ENCODE data around the gene MMP24. TPM values are rescaled to one million over a fixed set of nuclear protein-coding genes. Genes with fewer than 3 reads are reported as not detected.
A peak's percentile ranks its signal among the peaks of the same experiment; 100 is the strongest.

Gene MMP24
- total RNA-seq, 1 experiment from 2014 or later: 23.0 TPM

- H3K18ac ChIP-seq (ENCODE audit: insufficient read length, low read depth, low read length): no peak overlapping the region
- Mint-ChIP-seq H3K36me3 (ENCODE audit: insufficient read depth in 1 of 3, low read depth in 3 of 3) (peaks cover 4 to 25% (median 24%) of the 10 kb centered on the region in 3 experiments), H3K27me3 (ENCODE audit: low read depth) (peaks cover 7% of the 10 kb centered on the region), H3K4me1 (peaks cover 18 to 20% of the 10 kb centered on the region in 2 experiments), H3K4me3 (peak overlapping the region; percentile 88 to 96), H3K27ac (peak overlapping the region in 1 of 3 experiments; percentile 10; a peak in 1 of 7 replicates), H3K9me3 (no peaks in the 10 kb centered on the region)
- H3T11ph ChIP-seq (ENCODE audit: low read length): no peak overlapping the region
- no peak overlapping the region for H2AFZ ChIP-seq (ENCODE audit: low read length)
- H3K4me1 ChIP-seq (ENCODE audit: insufficient read depth, low read length): peaks cover 7% of the 10 kb centered on the region
- no peak overlapping the region for H3K9ac ChIP-seq (ENCODE audit: extremely low read depth, insufficient read length, low read length)
- WGBS (ENCODE audit: extremely low coverage, insufficient read length, low lambda C conversion rate): no CpG with 5 or more reads among the region's 12 CpGs
- peaks cover 4% of the 10 kb centered on the region for H3K23me2 ChIP-seq (ENCODE audit: insufficient read length, low read depth, low read length, poor library complexity, severe bottlenecking)
- H4K8ac ChIP-seq (replicated peaks; ENCODE audit: insufficient read length, low read depth, low read length): no peak overlapping the region
- no peak overlapping the region for H2BK5ac ChIP-seq (ENCODE audit: insufficient read length, low read length)
- TF ChIP-seq CTCF (conservative IDR thresholded peaks at IDR 0.05): no peak
- H3K79me2 ChIP-seq (ENCODE audit: insufficient read depth, low read length): peaks cover 11% of the 10 kb centered on the region
- H3K23ac ChIP-seq (ENCODE audit: insufficient read length, low read depth, low read length): no peak overlapping the region
- no peak overlapping the region for H2BK15ac ChIP-seq (ENCODE audit: low read depth, low read length)
- H4K91ac ChIP-seq (ENCODE audit: insufficient read length, low read depth, low read length): no peak overlapping the region
- H2BK20ac ChIP-seq (ENCODE audit: low read depth, low read length, poor library complexity, severe bottlenecking): no peak overlapping the region
- no peak overlapping the region for H3K27ac ChIP-seq (ENCODE audit: insufficient read length, low read depth, low read length)
- no peak overlapping the region for H3K14ac ChIP-seq (ENCODE audit: insufficient read depth, low read length)
- no peak overlapping the region for H2BK120ac ChIP-seq (ENCODE audit: low read depth, low read length, poor library complexity, severe bottlenecking)
- no peak overlapping the region for H4K5ac ChIP-seq (ENCODE audit: insufficient read length, low read depth, low read length)
- H2AK5ac ChIP-seq (ENCODE audit: insufficient read length, low read length): no peak overlapping the region
- no peak for DNase-seq
- no peak overlapping the region for H3K56ac ChIP-seq (ENCODE audit: insufficient read length, low read depth, low read length)
- no peaks in the 10 kb centered on the region for H3K79me1 ChIP-seq (ENCODE audit: insufficient read depth, low read depth, low read length, poor library complexity, severe bottlenecking)
- H3K4ac ChIP-seq (ENCODE audit: low read depth, low read length): no peak overlapping the region
- no peaks in the 10 kb centered on the region for H3K27me3 ChIP-seq (ENCODE audit: insufficient read depth, low read length)
- H4K20me1 ChIP-seq (ENCODE audit: control insufficient read depth, insufficient read depth, insufficient read length): no peaks in the 10 kb centered on the region
- H3K9me3 ChIP-seq (ENCODE audit: control insufficient read depth, low read depth, low read length): no peaks in the 10 kb centered on the region
- no peak overlapping the region for H3K4me2 ChIP-seq (ENCODE audit: insufficient read depth, insufficient read length, low read length)
- H2BK12ac ChIP-seq (ENCODE audit: insufficient read length, low read depth, low read length): no peak overlapping the region
These were observed 59.8 kb downstream of the MMP24 start for GRCh38 chr20:35286077-35286898.
